Measurements from ENCODE around the gene TEX52. TPM values are rescaled to one million over a fixed set of nuclear protein-coding genes. Genes with fewer than 3 reads are reported as not detected.

The TEX52 gene
- not detected in 3 replicates for polyA plus RNA-seq
- polyA plus RNA-seq (2011; ENCODE audit: low read depth) = not detected
- not detected in 2 replicates for polyA plus RNA-seq (2011; cell fraction: cytosol; rRNA removed)
- polyA plus RNA-seq (2011; cell fraction: nucleus; rRNA removed) = not detected in 2 replicates
- polyA plus RNA-seq (2012; ENCODE audit: low replicate concordance) = 0.28 TPM in 1 of 2 replicates, not detected in the other
- polyA minus RNA-seq = not detected in 3 replicates
- polyA minus RNA-seq (2011; cell fraction: cytosol; rRNA and poly(A)+ RNA removed) = not detected
- not detected in 2 replicates for polyA minus RNA-seq (2011; cell fraction: nucleus; rRNA and poly(A)+ RNA removed)

- no peak within 1 kb of the TSS for H3K4me3 ChIP-seq (ENCODE audit: control insufficient read depth in 2 of 3, extremely low read depth in 1 of 3, insufficient read depth in 2 of 3, low read depth in 1 of 3, low read length in 3 of 3)
- no peak within 1 kb of the TSS for H2AFZ ChIP-seq (ENCODE audit: control insufficient read depth, low read length)
- H3K9ac ChIP-seq (ENCODE audit: control insufficient read depth, extremely low read depth, insufficient read depth, low read length) = no peak within 1 kb of the TSS
- no peak within 1 kb of the TSS for H3K27ac ChIP-seq (ENCODE audit: control insufficient read depth, insufficient read depth, low read length)
- no peaks in the 10 kb centered on the region for H4K20me1 ChIP-seq (ENCODE audit: control insufficient read depth, extremely low read depth, insufficient read depth, low read length)
- TF ChIP-seq CTCF (optimal IDR thresholded peaks at IDR 0.05 in 1 of 3, IDR thresholded peaks at IDR 0.05 in 1 of 3, conservative IDR thresholded peaks at IDR 0.05 in 1 of 3; ENCODE audit: extremely low read depth in 1 of 3, insufficient read depth in 2 of 3, low read length in 3 of 3) (no peak), EZH2 (IDR thresholded peaks at IDR 0.05; ENCODE audit: low read length) (no peak)
- no peaks in the 10 kb centered on the region for H3K9me3 ChIP-seq (ENCODE audit: control insufficient read depth, low read depth, low read length)
- H3K4me2 ChIP-seq (ENCODE audit: control insufficient read depth, extremely low read depth, insufficient read depth, low read depth, low read length) = no peak within 1 kb of the TSS
- FAIRE-seq (no peak), DNase-seq (ENCODE audit: low read depth, low spot score) (no peak)
- H3K27me3 ChIP-seq (ENCODE audit: control insufficient read depth, extremely low read depth, insufficient read depth, low read length) = no peaks in the 10 kb centered on the region
- no peaks in the 10 kb centered on the region for H3K4me1 ChIP-seq (ENCODE audit: control insufficient read depth, extremely low read depth, insufficient read depth, low read length)
- H3K36me3 ChIP-seq (ENCODE audit: control insufficient read depth in 2 of 2, extremely low read depth in 1 of 2, insufficient read depth in 2 of 2, low read length in 2 of 2) = peaks cover 0 to 8% of the 10 kb centered on the region in 2 experiments
- dilution Hi-C loops (cut with MboI; ENCODE audit: extremely low pct_ligation_motif_present, low sequenced_read_pairs) = no loop called here
- no peaks in the 10 kb centered on the region for H3K79me2 ChIP-seq (ENCODE audit: control insufficient read depth, insufficient read depth, low read length)
- no peaks in the 10 kb centered on the region for H3K9me1 ChIP-seq (ENCODE audit: control insufficient read depth, extremely low read depth, insufficient read depth, low read length)
Observed at GRCh38 chr12:2857021-2857431, at the start of gene TEX52. Gene TEX52 (minus strand): TSS chr12:2857039. CDS start chr12:2857026, 13 bp downstream.

- Histone ChIP-seq H3K4me1 (ENCODE audit: control insufficient read depth, extremely low read depth, insufficient read depth, low read length) (peaks cover 5% of the 10 kb centered on the region), H3K27ac (ENCODE audit: control insufficient read depth, insufficient read depth, low read length) (no peak overlapping the region), H3K9me1 (ENCODE audit: control insufficient read depth, extremely low read depth, insufficient read depth, low read length) (no peaks in the 10 kb centered on the region), H3K4me3 (ENCODE audit: control insufficient read depth in 2 of 3, extremely low read depth in 1 of 3, insufficient read depth in 2 of 3, low read depth in 1 of 3, low read length in 3 of 3) (no peak overlapping the region), H3K9me3 (ENCODE audit: control insufficient read depth, low read depth, low read length) (no peaks in the 10 kb centered on the region), H3K79me2 (ENCODE audit: control insufficient read depth, insufficient read depth, low read length) (peaks cover 8% of the 10 kb centered on the region), H3K36me3 (ENCODE audit: control insufficient read depth in 2 of 2, extremely low read depth in 1 of 2, insufficient read depth in 2 of 2, low read length in 2 of 2) (no peaks in the 10 kb centered on the region), H2AFZ (ENCODE audit: control insufficient read depth, low read length) (no peak overlapping the region), H3K27me3 (ENCODE audit: control insufficient read depth, extremely low read depth, insufficient read depth, low read length) (no peaks in the 10 kb centered on the region), H3K4me2 (ENCODE audit: control insufficient read depth, extremely low read depth, insufficient read depth, low read depth, low read length) (no peak overlapping the region), H4K20me1 (ENCODE audit: control insufficient read depth, extremely low read depth, insufficient read depth, low read length) (no peaks in the 10 kb centered on the region), H3K9ac (ENCODE audit: control insufficient read depth, extremely low read depth, insufficient read depth, low read length) (no peak overlapping the region)
- DNase-seq (ENCODE audit: low read depth, low spot score) = no peak
- FAIRE-seq = no peak
- dilution Hi-C loops (cut with MboI; ENCODE audit: extremely low pct_ligation_motif_present, low sequenced_read_pairs) = no loop called here
- TF ChIP-seq EZH2 (IDR thresholded peaks at IDR 0.05; ENCODE audit: low read length) (no peak), CTCF (optimal IDR thresholded peaks at IDR 0.05 in 1 of 3, IDR thresholded peaks at IDR 0.05 in 1 of 3, conservative IDR thresholded peaks at IDR 0.05 in 1 of 3; ENCODE audit: extremely low read depth in 1 of 3, insufficient read depth in 2 of 3, low read length in 3 of 3) (no peak)
Observed at GRCh38 chr12:2904260-2904659, 47.4 kb upstream of the TEX52 start.
